ENCODE data around the gene MED13.

MED13 gene

DNA sequence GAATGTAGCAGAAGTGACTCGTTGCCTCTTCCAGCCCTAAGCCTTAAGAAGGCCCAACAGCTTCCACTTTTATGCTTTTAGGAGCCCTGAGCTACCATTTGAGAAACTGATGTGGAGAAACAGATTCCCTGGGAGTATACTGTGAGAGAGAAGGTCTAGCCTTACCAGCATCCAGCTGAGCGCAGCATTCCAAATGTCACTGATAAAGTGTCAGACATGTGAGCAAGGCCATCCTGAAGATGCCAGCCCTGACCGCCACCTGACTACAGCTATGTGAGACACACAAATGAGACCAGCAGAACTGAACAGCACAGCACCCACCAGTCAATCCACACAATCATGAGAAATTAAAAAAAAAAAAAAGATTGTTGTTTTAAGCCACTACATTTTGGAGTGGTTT is 18.6 kb upstream of the MED13 start:
- TF ChIP-seq TAF1 (IDR thresholded peaks at IDR 0.05; ENCODE audit: borderline replicate concordance, insufficient read depth, low read length), result no peak
- TF ChIP-seq SIN3A (IDR thresholded peaks at IDR 0.05; ENCODE audit: borderline replicate concordance, insufficient read depth, low read length), result no peak
- TF ChIP-seq FOXP2 (optimal IDR thresholded peaks at IDR 0.05; ENCODE audit: borderline replicate concordance, extremely low read depth, extremely low read length, insufficient read depth), result no peak
- no peak for TF ChIP-seq POLR2AphosphoS5 (IDR thresholded peaks at IDR 0.05; ENCODE audit: low read depth, low read length)
- TF ChIP-seq, protein P1, sequence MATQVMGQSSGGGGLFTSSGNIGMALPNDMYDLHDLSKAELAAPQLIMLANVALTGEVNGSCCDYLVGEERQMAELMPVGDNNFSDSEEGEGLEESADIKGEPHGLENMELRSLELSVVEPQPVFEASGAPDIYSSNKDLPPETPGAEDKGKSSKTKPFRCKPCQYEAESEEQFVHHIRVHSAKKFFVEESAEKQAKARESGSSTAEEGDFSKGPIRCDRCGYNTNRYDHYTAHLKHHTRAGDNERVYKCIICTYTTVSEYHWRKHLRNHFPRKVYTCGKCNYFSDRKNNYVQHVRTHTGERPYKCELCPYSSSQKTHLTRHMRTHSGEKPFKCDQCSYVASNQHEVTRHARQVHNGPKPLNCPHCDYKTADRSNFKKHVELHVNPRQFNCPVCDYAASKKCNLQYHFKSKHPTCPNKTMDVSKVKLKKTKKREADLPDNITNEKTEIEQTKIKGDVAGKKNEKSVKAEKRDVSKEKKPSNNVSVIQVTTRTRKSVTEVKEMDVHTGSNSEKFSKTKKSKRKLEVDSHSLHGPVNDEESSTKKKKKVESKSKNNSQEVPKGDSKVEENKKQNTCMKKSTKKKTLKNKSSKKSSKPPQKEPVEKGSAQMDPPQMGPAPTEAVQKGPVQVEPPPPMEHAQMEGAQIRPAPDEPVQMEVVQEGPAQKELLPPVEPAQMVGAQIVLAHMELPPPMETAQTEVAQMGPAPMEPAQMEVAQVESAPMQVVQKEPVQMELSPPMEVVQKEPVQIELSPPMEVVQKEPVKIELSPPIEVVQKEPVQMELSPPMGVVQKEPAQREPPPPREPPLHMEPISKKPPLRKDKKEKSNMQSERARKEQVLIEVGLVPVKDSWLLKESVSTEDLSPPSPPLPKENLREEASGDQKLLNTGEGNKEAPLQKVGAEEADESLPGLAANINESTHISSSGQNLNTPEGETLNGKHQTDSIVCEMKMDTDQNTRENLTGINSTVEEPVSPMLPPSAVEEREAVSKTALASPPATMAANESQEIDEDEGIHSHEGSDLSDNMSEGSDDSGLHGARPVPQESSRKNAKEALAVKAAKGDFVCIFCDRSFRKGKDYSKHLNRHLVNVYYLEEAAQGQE (IDR thresholded peaks at IDR 0.05; ENCODE audit: insufficient read depth in 1 of 2, low read depth in 2 of 2, low read length in 2 of 2), result no peak

DNA sequence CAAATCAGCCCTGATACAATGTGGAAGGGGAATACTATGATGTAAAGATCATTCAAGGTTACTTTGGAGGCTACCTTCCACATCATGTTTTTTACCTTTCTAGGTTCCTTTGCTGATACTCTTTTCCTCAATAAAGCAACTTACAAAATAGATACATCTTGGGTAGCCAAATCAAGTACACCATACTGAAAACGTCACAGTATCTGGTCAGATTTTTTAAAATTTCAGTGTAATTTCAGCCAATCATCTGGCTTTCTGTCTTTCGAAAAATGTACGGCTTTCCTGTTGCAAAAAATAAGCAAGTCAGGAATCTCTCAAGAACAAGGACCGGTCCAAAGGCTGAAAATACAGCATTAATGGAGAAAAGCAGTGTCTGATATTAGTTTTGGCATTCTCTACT is 15.6 kb upstream of the MED13 start:
- TF ChIP-seq POLR2AphosphoS5 (IDR thresholded peaks at IDR 0.05; ENCODE audit: low read depth, low read length), result no peak
- no peak for TF ChIP-seq FOXP2 (optimal IDR thresholded peaks at IDR 0.05; ENCODE audit: borderline replicate concordance, extremely low read depth, extremely low read length, insufficient read depth)
- no peak for TF ChIP-seq SIN3A (IDR thresholded peaks at IDR 0.05; ENCODE audit: borderline replicate concordance, insufficient read depth, low read length)
- TF ChIP-seq, protein P1 (IDR thresholded peaks at IDR 0.05; ENCODE audit: insufficient read depth in 1 of 2, low read depth in 2 of 2, low read length in 2 of 2), result no peak
- TF ChIP-seq TAF1 (IDR thresholded peaks at IDR 0.05; ENCODE audit: borderline replicate concordance, insufficient read depth, low read length), result no peak

DNA sequence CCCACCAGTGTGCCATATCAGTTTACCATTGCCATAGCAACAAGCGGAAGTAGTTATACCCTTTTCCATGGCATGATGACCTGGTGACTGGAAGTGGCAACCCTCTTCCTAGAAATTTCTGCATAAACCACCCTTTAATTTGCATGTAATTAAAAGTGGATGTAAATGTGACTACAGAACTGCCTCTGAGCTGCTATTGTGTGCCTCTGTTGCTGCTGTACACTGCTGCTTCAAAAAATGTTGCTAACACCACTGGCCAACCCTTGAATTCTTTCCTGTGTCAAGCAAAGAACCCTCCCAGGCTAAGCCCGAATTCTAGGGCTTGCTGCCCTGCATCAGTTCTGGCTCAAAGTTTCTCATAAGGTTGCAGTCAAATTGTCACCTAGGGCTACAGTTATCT is 12.9 kb upstream of the MED13 start:
- no peak for TF ChIP-seq POLR2AphosphoS5 (IDR thresholded peaks at IDR 0.05; ENCODE audit: low read depth, low read length)
- TF ChIP-seq FOXP2 (optimal IDR thresholded peaks at IDR 0.05; ENCODE audit: borderline replicate concordance, extremely low read depth, extremely low read length, insufficient read depth), result no peak
- no peak for TF ChIP-seq SIN3A (IDR thresholded peaks at IDR 0.05; ENCODE audit: borderline replicate concordance, insufficient read depth, low read length)
- TF ChIP-seq, protein P1 (IDR thresholded peaks at IDR 0.05; ENCODE audit: insufficient read depth in 1 of 2, low read depth in 2 of 2, low read length in 2 of 2), result no peak
- no peak for TF ChIP-seq TAF1 (IDR thresholded peaks at IDR 0.05; ENCODE audit: borderline replicate concordance, insufficient read depth, low read length)

DNA sequence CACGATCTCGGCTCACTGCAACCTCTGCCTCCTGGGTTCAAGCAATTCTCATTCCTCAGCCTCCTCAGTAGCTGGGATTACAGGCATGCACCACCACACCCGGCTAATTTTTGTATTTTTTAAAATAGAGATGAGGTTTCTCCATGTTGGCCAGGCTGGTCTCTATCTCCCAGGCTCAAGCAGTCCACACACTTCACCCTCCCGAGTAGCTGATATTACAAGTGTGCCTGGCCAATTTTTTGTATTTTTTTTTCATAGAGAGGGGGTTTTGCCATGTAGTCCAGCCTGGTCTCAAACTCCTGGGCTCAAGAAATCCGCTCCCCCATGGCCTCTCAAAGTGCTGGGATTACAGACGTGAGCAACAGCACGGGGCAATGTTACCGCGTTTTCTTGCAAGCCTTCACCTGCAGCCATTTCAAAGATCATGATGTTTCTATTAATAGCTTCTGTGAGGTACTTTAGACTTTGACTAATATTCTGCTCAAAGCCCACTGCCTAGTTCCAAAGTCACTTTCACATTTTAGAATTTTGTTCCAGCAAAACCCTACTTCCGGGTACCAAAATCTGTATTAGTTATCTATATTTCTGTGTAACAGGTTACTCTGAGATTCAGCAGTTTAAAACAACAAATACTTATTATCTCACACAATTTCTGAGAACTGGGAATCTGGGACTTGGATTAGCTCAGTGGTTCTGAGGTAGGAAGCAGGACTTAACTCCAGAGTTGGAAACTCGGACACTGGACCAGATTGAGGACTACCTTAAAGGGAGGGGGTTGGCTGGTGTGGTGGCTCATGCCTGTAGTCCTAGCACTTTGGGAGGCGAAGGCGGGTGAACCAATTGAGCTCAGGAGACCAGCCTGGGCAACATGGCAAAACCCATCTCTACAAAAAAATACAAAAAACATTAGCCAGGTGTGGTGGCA is 12.0 kb upstream of the MED13 start:
- TF ChIP-seq, protein P1 (IDR thresholded peaks at IDR 0.05; ENCODE audit: insufficient read depth in 1 of 2, low read depth in 2 of 2, low read length in 2 of 2), result no peak
- no peak for TF ChIP-seq SIN3A (IDR thresholded peaks at IDR 0.05; ENCODE audit: borderline replicate concordance, insufficient read depth, low read length)
- no peak for TF ChIP-seq POLR2AphosphoS5 (IDR thresholded peaks at IDR 0.05; ENCODE audit: low read depth, low read length)
- no peak for TF ChIP-seq FOXP2 (optimal IDR thresholded peaks at IDR 0.05; ENCODE audit: borderline replicate concordance, extremely low read depth, extremely low read length, insufficient read depth)
- no peak for TF ChIP-seq TAF1 (IDR thresholded peaks at IDR 0.05; ENCODE audit: borderline replicate concordance, insufficient read depth, low read length)

Data from PFSK-1 (cell line).